Panc1 (cell line): ENCODE data around the gene PDGFD. TPM values are rescaled to one million over a fixed set of nuclear protein-coding genes. Genes with fewer than 3 reads are reported as not detected.

Source experiments
- ATAC-seq: fragments of 200-7000 bp; cut with Tn5 transposase; 2 replicates; pipeline ENCODE4 v1.9.1; 2020; ENCODE audit warnings: mild to moderate bottlenecking, moderate library complexity
- BruUV-seq: library from RNA; stranded (reverse); fragments of 400-500 nt; replicated peaks from 2 replicates; lab custom pipeline; 2021; lab: Mats Ljungman, UMichigan
- CTCF ChIA-PET: fragments of 300-600 bp; sonication (Branson Sonifier 250); formaldehyde crosslinking; loops from one replicate; lab custom pipeline; 2022; ENCODE audit warnings: antibody characterized with exemption; lab: Charles Lee
- POLR2A ChIA-PET: fragments of 300-600 bp; sonication (Branson Sonifier 250); formaldehyde crosslinking; loops from one replicate; lab custom pipeline; 2022; ENCODE audit warnings: antibody characterized with exemption; lab: Charles Lee
- DNase-seq: peaks from one replicate; pipeline ENCODE4 v3.0.0-alpha.2; 2010; ENCODE audit warnings: low read depth, low spot score
- H3K27ac ChIP-seq: 2 replicates; pipeline ENCODE4 v1.5.1; 2011; ENCODE audit warnings: mild to moderate bottlenecking, low read length, inconsistent platforms
- H3K27me3 ChIP-seq: fragments of 200-500 bp; sonication (Bioruptor generic); 2 replicates; pipeline ENCODE4 v1.6.0; 2014; ENCODE audit warnings: low read length, inconsistent platforms; ENCODE audit not compliant: control insufficient read depth, insufficient read depth
- H3K36me3 ChIP-seq: fragments of 200-500 bp; sonication (Bioruptor generic); 2 replicates; pipeline ENCODE4 v1.5.1; 2014; ENCODE audit warnings: inconsistent platforms, mild to moderate bottlenecking, low read length, moderate library complexity; ENCODE audit not compliant: control insufficient read depth, insufficient read depth
- H3K4me1 ChIP-seq: 2 replicates; pipeline ENCODE4 v1.5.1; 2011; ENCODE audit warnings: inconsistent platforms, mild to moderate bottlenecking, low read length, moderate library complexity; ENCODE audit not compliant: control insufficient read depth, insufficient read depth
- H3K4me3 ChIP-seq, 2 experiments: 2 replicates each; pipeline ENCODE4 v1.5.1; 2011 to 2012; ENCODE audit warnings: low read depth in 2 of 2, low read length in 2 of 2, mild to moderate bottlenecking in 2 of 2, inconsistent platforms in 1 of 2, moderate library complexity in 1 of 2
- H3K9me3 ChIP-seq: fragments of 200-500 bp; sonication (Bioruptor generic); 2 replicates; pipeline ENCODE4 v1.5.1; 2014; ENCODE audit warnings: low read depth, mild to moderate bottlenecking, inconsistent platforms, low read length, moderate library complexity; ENCODE audit not compliant: control insufficient read depth, insufficient read depth
- CTCF ChIP-seq: fragments of 450-650 bp; IDR thresholded peaks from 2 replicates; pipeline ENCODE4 v1.5.1; 2017; ENCODE audit warnings: mild to moderate bottlenecking
- POLR2AphosphoS5 ChIP-seq: IDR thresholded peaks from 2 replicates; pipeline ENCODE4 v1.6.1; 2012; ENCODE audit warnings: mild to moderate bottlenecking, low read depth, low read length, moderate library complexity
- REST ChIP-seq, 2 experiments: IDR thresholded peaks; 2 replicates each; pipeline ENCODE4 v1.6.1; 2011 to 2012; ENCODE audit warnings: low read depth in 2 of 2, control low read depth in 1 of 2, low read length in 1 of 2, mild to moderate bottlenecking in 1 of 2, moderate library complexity in 1 of 2; ENCODE audit not compliant: insufficient read depth in 1 of 2
- SIN3A ChIP-seq: IDR thresholded peaks from 2 replicates; pipeline ENCODE4 v1.6.1; 2012; ENCODE audit warnings: low read depth, mild to moderate bottlenecking, low read length, moderate library complexity, borderline replicate concordance; ENCODE audit not compliant: insufficient read depth
- TCF7L2 ChIP-seq: IDR thresholded peaks from 2 replicates; pipeline ENCODE4 v1.6.1; 2011; ENCODE audit warnings: mild to moderate bottlenecking, low read depth, low read length, inconsistent platforms
- in situ Hi-C: cut with HindIII; loops from 2 replicates; pipeline ENCODE4 v1.10.0; 2016; ENCODE audit warnings: low sequenced_read_pairs, low pct_unique_long_range_greater_than_20kb
- intact Hi-C: fragments of 100-400 bp; cut with micrococcal nuclease; formaldehyde crosslinking; loops from one replicate; pipeline ENCODE4 v1.10.0; 2022; ENCODE audit not compliant: unreplicated experiment
- total RNA-seq: library from RNA; stranded (reverse); gene quantifications from one replicate; pipeline ENCODE4 v1.2.1, GENCODE V29; 2021; ENCODE audit not compliant: unreplicated experiment

Gene PDGFD
- total RNA-seq, 1 experiment from 2014 or later: 1.3 TPM

GRCh38 chr11:104104664-104105063, 59.3 kb downstream of the PDGFD start:
- POLR2A ChIA-PET: no interaction called here
- CTCF ChIA-PET: no interaction called here
- DNase-seq (no peak), ATAC-seq (no peak)
- H3K27ac ChIP-seq: no peak overlapping the region
- BruUV-seq: no TSS peak
- H3K4me1 ChIP-seq: no peaks in the 10 kb centered on the region
- intact Hi-C loops (no loop called here), in situ Hi-C loops (no loop called here)
- TF ChIP-seq REST (IDR thresholded peaks at IDR 0.05; ENCODE audit: insufficient read depth in 1 of 2, low read depth in 2 of 2, low read length in 1 of 2) (no peak), SIN3A (no peak), POLR2AphosphoS5 (no peak), TCF7L2 (no peak), CTCF (no peak)
- no peak overlapping the region for H3K4me3 ChIP-seq
- 0 out of 2 replicates have a peak, but pooled peaks cover 2% of the 10 kb centered on the region for H3K9me3 ChIP-seq
- H3K36me3 ChIP-seq: no peaks in the 10 kb centered on the region
- no peaks in the 10 kb centered on the region for H3K27me3 ChIP-seq

GRCh38 chr11:104104201-104104600, 59.7 kb downstream of the PDGFD start:
- no peak overlapping the region for H3K4me3 ChIP-seq
- intact Hi-C loops: no loop called here
- no peaks in the 10 kb centered on the region for H3K36me3 ChIP-seq
- H3K27ac ChIP-seq: no peak overlapping the region
- no peaks in the 10 kb centered on the region for H3K4me1 ChIP-seq
- BruUV-seq: no TSS peak
- DNase-seq: no peak
- no peak for ATAC-seq
- H3K9me3 ChIP-seq: 0 out of 2 replicates have a peak, but pooled peaks cover 2% of the 10 kb centered on the region
- ChIA-PET POLR2A (no interaction called here), CTCF (no interaction called here)
- in situ Hi-C loops: no loop called here
- TF ChIP-seq POLR2AphosphoS5 (no peak), CTCF (no peak), TCF7L2 (no peak), REST (IDR thresholded peaks at IDR 0.05; ENCODE audit: insufficient read depth in 1 of 2, low read depth in 2 of 2, low read length in 1 of 2) (no peak), SIN3A (no peak)
- no peaks in the 10 kb centered on the region for H3K27me3 ChIP-seq
